Thyroid gland (tissue), 4 donors: ENCODE data around the gene GYPB.
"Not testable (repeated sequence)": the region's sequence is repeated elsewhere in the genome, so short reads cannot be mapped to it uniquely, and the experiment has no call there.

ENCODE experiments used
- CTCF ChIP-seq, 6 experiments: fragments of 200-600 bp in 3 of 6; fragments of 450-650 bp in 3 of 6; sonication (generic) in 3 of 6; IDR thresholded peaks; one replicate each; pipeline ENCODE4 v1.5.1; 2016 to 2019; ENCODE audit warnings: antibody characterized with exemption in 6 of 6, mild to moderate bottlenecking in 2 of 6, inconsistent platforms in 1 of 6, moderate library complexity in 1 of 6
- POLR2A ChIP-seq, 2 donors: fragments of 450-650 bp; IDR thresholded peaks; one replicate each; pipeline ENCODE4 v1.6.1; 2017; ENCODE audit warnings: antibody characterized with exemption in 2 of 2, mild to moderate bottlenecking in 2 of 2, moderate library complexity in 1 of 2

- not testable (repeated sequence) for TF ChIP-seq CTCF, POLR2A (IDR thresholded peaks at IDR 0.05)
Observed at GRCh38 chr4:144031875-144032274, 12.7 kb upstream of the GYPB start.
